Left lung (tissue), 14 donors: ENCODE results near the gene TTC33. TPM values are rescaled to one million over a fixed set of nuclear protein-coding genes. Genes with fewer than 3 reads are reported as not detected.
A peak's percentile ranks its signal among the peaks of the same experiment; 100 is the strongest.

Experiments
- ATAC-seq: fragments of 200-7000 bp; cut with Tn5 transposase; one replicate; pipeline ENCODE4 v1.9.1; 2020; ENCODE audit warnings: moderate library complexity
- DNase-seq, 4 donors: peaks; one replicate each; pipeline ENCODE4 v3.0.0-alpha.2; 2013 to 2020
- H3K27ac ChIP-seq, 2 donors: fragments of 200-600 bp; sonication (generic) in 1 of 2; one replicate each; pipeline versions ENCODE4 v1.5.0 to v1.8.0; 2020 to 2021
- H3K27me3 ChIP-seq, 2 donors: fragments of 200-600 bp; sonication (generic) in 1 of 2; one replicate each; pipeline versions ENCODE4 v1.5.0 to v1.8.0; 2020 to 2021
- H3K36me3 ChIP-seq, 2 donors: fragments of 200-600 bp; sonication (generic) in 1 of 2; one replicate each; pipeline versions ENCODE4 v1.5.0 to v1.8.0; 2020 to 2021
- H3K4me1 ChIP-seq, 2 donors: fragments of 200-600 bp; one replicate each; pipeline ENCODE4 v1.8.0; 2021
- H3K4me3 ChIP-seq, 2 donors: fragments of 200-600 bp; sonication (generic) in 1 of 2; one replicate each; pipeline versions ENCODE4 v1.5.0 to v1.8.0; 2020 to 2021; ENCODE audit warnings: mild to moderate bottlenecking in 1 of 2
- H3K9me3 ChIP-seq, 2 donors: fragments of 200-600 bp; sonication (generic) in 1 of 2; one replicate each; pipeline versions ENCODE4 v1.5.0 to v1.8.0; 2020 to 2021
- intact Hi-C, 2 donors: fragments of 100-400 bp; cut with DNase I; formaldehyde crosslinking; loops; one replicate each; pipeline versions ENCODE4 v1.11.2 to v1.14.2; 2022
- long read RNA-seq, 12 donors: library from polyadenylated mRNA in 2 of 12; unstranded in 2 of 12; transcript quantifications; one replicate each; pipeline ENCODE4 v2.0.0 and lab custom pipeline, GENCODE V29; 2019 to 2026
- polyA plus RNA-seq, 6 donors: library from polyadenylated mRNA; unstranded; fragments of 120-200 nt; gene quantifications; one replicate each; pipeline ENCODE4 v1.2.1, GENCODE V29; 2013; ENCODE audit not compliant: insufficient read length in 6 of 6
- total RNA-seq, 2 donors: library from RNA; stranded (reverse); fragmentation: NEBNext Ultra II Directional; extraction: Animal tissue kit (Norgen Biotek cat#: 25700); gene quantifications; one replicate each; pipeline ENCODE4 v1.2.1, GENCODE V29; 2021
- TF ChIP-seq, protein P1 (sequence below), 2 donors: fragments of 200-600 bp; sonication (generic) in 1 of 2; IDR thresholded peaks; one replicate each; pipeline versions ENCODE4 v1.5.0 to v1.8.0; 2021; ENCODE audit warnings: antibody characterized with exemption in 2 of 2
- donor health status: DM: no; HTN: yes; CAD: no.
- donor health status: DM: no; HTN: no; CAD: no.

Gene TTC33
- 10 to 100 TPM; 11.1 to 12.7 TPM for total RNA-seq
- polyA plus RNA-seq = 10 to 100 TPM; 29.1 to 41.0 (median 35.1) TPM
- long read RNA-seq, donor 1, transcript TTC33-201 (5 exons, 2,612 nt) = major isoform, 7 of 20 reads
- long read RNA-seq, donor 1, partial matches to known transcripts = 10 of 20 reads
- long read RNA-seq, donor 1, other reads (novel, unspliced or antisense) = 0 of 20 reads
- long read RNA-seq, donor 2, transcript TTC33-201 (5 exons, 2,612 nt) = major isoform, 7 of 12 reads
- long read RNA-seq, donor 2, partial matches to known transcripts = 5 of 12 reads
- long read RNA-seq, donor 2, other reads (novel, unspliced or antisense) = 0 of 12 reads
- long read RNA-seq, donor 3, transcript TTC33-201 (5 exons, 2,612 nt) = major isoform, 5 of 11 reads
- long read RNA-seq, donor 3, partial matches to known transcripts = 6 of 11 reads
- long read RNA-seq, donor 3, other reads (novel, unspliced or antisense) = 0 of 11 reads
- long read RNA-seq, donor 4, partial matches to known transcripts = 0 of 1 reads
- long read RNA-seq, donor 4, other reads (novel, unspliced or antisense) = 1 of 1 reads
- long read RNA-seq, donor 5, transcript TTC33-201 (5 exons, 2,612 nt) = major isoform, 7 of 12 reads
- long read RNA-seq, donor 5, partial matches to known transcripts = 5 of 12 reads
- long read RNA-seq, donor 5, other reads (novel, unspliced or antisense) = 0 of 12 reads
- long read RNA-seq, donor 6, partial matches to known transcripts = 7 of 10 reads
- long read RNA-seq, donor 6, other reads (novel, unspliced or antisense) = 0 of 10 reads
- long read RNA-seq, donor 7, transcript TTC33-201 (5 exons, 2,612 nt) = major isoform, 7 of 15 reads
- long read RNA-seq, donor 7, partial matches to known transcripts = 6 of 15 reads
- long read RNA-seq, donor 7, other reads (novel, unspliced or antisense) = 0 of 15 reads
- long read RNA-seq, donor 8, transcript TTC33-201 (5 exons, 2,612 nt) = major isoform, 7 of 7 reads
- long read RNA-seq, donor 8, partial matches to known transcripts = 0 of 7 reads
- long read RNA-seq, donor 8, other reads (novel, unspliced or antisense) = 0 of 7 reads
- long read RNA-seq, donor 9 = 0 reads
- long read RNA-seq, donor 10, partial matches to known transcripts = 0 of 2 reads
- long read RNA-seq, donor 10, other reads (novel, unspliced or antisense) = 2 of 2 reads
- long read RNA-seq, donor 11, partial matches to known transcripts = 0 of 5 reads
- long read RNA-seq, donor 11, other reads (novel, unspliced or antisense) = 0 of 5 reads
- long read RNA-seq, donor 12, transcript TTC33-201 (5 exons, 2,612 nt) = major isoform, 7 of 7 reads
- long read RNA-seq, donor 12, partial matches to known transcripts = 0 of 7 reads
- long read RNA-seq, donor 12, other reads (novel, unspliced or antisense) = 0 of 7 reads

DNA sequence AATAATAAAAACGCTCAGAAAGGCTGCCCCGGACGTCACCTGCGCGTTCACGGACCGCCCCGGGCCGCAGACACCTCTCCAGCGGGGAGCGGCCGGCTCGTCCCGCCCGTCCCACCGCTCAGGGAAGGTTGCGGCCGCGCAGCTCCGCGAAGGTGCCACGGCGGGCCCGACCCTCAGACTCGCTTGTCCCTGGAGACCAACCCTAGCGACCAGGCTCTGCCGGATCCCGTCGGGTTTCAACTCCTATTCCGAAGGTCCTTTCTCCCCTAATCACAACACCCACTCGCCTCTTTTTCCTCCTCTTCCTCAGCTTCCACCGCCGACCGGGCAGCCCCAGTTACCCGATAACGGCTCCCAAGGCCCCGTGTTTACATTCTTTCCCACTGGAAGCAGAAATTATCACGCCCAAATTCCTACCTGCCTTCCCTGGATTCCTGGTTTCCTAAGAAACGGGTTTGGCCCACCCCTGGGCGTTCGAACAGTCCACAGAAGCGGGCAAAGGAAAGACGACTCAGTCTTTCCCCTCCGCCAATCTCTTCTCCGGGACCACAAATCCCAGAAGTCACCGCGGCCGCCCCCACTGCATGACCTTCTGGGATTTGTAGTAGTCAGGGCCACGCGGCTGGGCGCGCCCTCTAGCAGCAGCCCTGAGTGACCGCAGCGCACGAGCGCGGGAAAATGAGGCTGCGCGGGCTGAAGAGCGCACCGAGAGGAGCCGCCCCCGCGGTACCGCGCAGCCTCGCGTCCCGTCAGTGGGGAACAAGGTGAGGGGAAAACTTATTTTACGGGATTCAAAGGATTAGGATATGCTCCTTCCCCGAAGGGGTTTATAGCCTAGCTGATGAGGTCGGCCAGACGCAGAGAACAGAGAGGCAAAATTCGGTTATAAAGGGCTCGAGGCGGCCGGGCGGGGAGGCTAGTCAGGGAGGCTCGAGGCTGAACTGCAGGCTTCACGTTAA, at the start of gene TTC33:
TSS of gene TTC33 (minus strand) at position 555 of the 959 bp plus-strand sequence. CDS start 8,943 bp downstream, outside the sequence.
- Histone ChIP-seq H3K36me3 (peaks cover 0 to 12% of the 10 kb centered on the region in 2 donors), H3K4me3 (peak within 1 kb of the TSS; percentile 73 to 89), H3K27me3 (no peaks in the 10 kb centered on the region), H3K27ac (peak within 1 kb of the TSS; percentile 89 to 93), H3K9me3 (no peaks in the 10 kb centered on the region), H3K4me1 (peaks cover 4 to 16% of the 10 kb centered on the region in 2 donors)
- ATAC-seq = peak; percentile 98
- TF ChIP-seq, protein P1, sequence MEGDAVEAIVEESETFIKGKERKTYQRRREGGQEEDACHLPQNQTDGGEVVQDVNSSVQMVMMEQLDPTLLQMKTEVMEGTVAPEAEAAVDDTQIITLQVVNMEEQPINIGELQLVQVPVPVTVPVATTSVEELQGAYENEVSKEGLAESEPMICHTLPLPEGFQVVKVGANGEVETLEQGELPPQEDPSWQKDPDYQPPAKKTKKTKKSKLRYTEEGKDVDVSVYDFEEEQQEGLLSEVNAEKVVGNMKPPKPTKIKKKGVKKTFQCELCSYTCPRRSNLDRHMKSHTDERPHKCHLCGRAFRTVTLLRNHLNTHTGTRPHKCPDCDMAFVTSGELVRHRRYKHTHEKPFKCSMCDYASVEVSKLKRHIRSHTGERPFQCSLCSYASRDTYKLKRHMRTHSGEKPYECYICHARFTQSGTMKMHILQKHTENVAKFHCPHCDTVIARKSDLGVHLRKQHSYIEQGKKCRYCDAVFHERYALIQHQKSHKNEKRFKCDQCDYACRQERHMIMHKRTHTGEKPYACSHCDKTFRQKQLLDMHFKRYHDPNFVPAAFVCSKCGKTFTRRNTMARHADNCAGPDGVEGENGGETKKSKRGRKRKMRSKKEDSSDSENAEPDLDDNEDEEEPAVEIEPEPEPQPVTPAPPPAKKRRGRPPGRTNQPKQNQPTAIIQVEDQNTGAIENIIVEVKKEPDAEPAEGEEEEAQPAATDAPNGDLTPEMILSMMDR (IDR thresholded peaks at IDR 0.05) = peak; percentile 52 to 55
- peak; percentile 89 to 99 (median 96) for DNase-seq
- intact Hi-C loops = no loop called here

- intact Hi-C loops = no loop called here
- TF ChIP-seq, protein P1 (IDR thresholded peaks at IDR 0.05) = no peak
- Histone ChIP-seq H3K27me3 (no peaks in the 10 kb centered on the region), H3K27ac (no peak overlapping the region), H3K4me1 (peaks cover under 1 to 9% of the 10 kb centered on the region in 2 donors), H3K9me3 (no peaks in the 10 kb centered on the region), H3K4me3 (no peak overlapping the region), H3K36me3 (no peaks in the 10 kb centered on the region)
- DNase-seq (no peak), ATAC-seq (no peak)
Measured at GRCh38 chr5:40801771-40802562, 46.2 kb upstream of the TTC33 start.

DNA sequence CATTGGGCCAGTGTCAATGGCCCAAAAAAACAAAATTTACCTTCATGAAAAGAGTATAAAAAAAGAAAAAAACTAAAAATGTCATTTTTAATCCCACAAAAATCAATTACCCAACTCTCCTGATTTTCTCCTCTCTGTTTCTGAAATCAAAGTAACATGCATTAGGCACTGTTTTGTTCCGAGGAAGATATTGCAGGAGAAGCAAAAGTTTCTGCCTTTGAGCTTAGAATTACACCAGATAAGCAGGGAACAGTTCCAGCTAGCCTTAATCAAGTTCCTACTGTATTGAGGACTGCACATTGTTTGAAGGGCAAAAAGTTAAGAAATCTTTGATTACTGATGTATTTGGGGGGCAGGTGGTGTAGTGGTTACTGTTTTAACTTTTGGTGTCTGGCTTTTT, 43.5 kb upstream of the TTC33 start:
- no peak for DNase-seq
- peak overlapping the region in 1 of 2 donors; percentile 87 for H3K4me3 ChIP-seq
- H3K9me3 ChIP-seq = no peaks in the 10 kb centered on the region
- H3K36me3 ChIP-seq = no peaks in the 10 kb centered on the region
- H3K4me1 ChIP-seq = peaks cover 6 to 29% of the 10 kb centered on the region in 2 donors
- no peak for ATAC-seq
- H3K27me3 ChIP-seq = no peaks in the 10 kb centered on the region
- intact Hi-C loops = no loop called here
- no peak overlapping the region for H3K27ac ChIP-seq
- TF ChIP-seq, protein P1 (IDR thresholded peaks at IDR 0.05) = no peak

GRCh38 chr5:40798801-40799210, 43.0 kb upstream of the TTC33 start:
- H3K27me3 ChIP-seq = no peaks in the 10 kb centered on the region
- ATAC-seq (no peak), DNase-seq (no peak)
- H3K9me3 ChIP-seq = no peaks in the 10 kb centered on the region
- H3K36me3 ChIP-seq = no peaks in the 10 kb centered on the region
- TF ChIP-seq, protein P1 (IDR thresholded peaks at IDR 0.05) = no peak
- H3K27ac ChIP-seq = peak overlapping the region; percentile 85 to 93
- H3K4me3 ChIP-seq = peak overlapping the region; percentile 78 to 87
- intact Hi-C loops = no loop called here
- H3K4me1 ChIP-seq = peaks cover 6 to 33% of the 10 kb centered on the region in 2 donors
